OCI-LY7 (cell line): ENCODE measurements around the gene TFCP2L1. TPM values are rescaled to one million over a fixed set of nuclear protein-coding genes. Genes with fewer than 3 reads are reported as not detected.

Source experiments
- BruUV-seq: library from RNA; stranded (reverse); fragments of 400-500 nt; replicated peaks from 2 replicates; lab custom pipeline; 2021; lab: Mats Ljungman, UMichigan
- CTCF ChIA-PET: fragments of 300-600 bp; sonication (Branson Sonifier 250); formaldehyde crosslinking; loops from one replicate; lab custom pipeline; 2022; ENCODE audit warnings: antibody characterized with exemption; ENCODE audit not compliant: unreplicated experiment; lab: Charles Lee
- POLR2A ChIA-PET: fragments of 300-600 bp; sonication (Branson Sonifier 250); formaldehyde crosslinking; loops from one replicate; lab custom pipeline; 2022; ENCODE audit warnings: antibody characterized with exemption; lab: Charles Lee
- DNase-seq: peaks from one replicate; pipeline ENCODE4 v3.0.0-alpha.2; 2015; ENCODE audit warnings: low spot score
- H2AFZ ChIP-seq: fragments of 200-600 bp; sonication (generic), shearing (Covaris generic); 2 replicates; pipeline ENCODE4 v1.6.1; 2014; ENCODE audit warnings: mild to moderate bottlenecking, antibody characterized with exemption, low read length, moderate library complexity
- H3K27ac ChIP-seq: fragments of 200-600 bp; sonication (generic); 2 replicates; pipeline ENCODE4 v1.5.1; 2014; ENCODE audit warnings: mixed run types, low read depth, mild to moderate bottlenecking, moderate library complexity, low read length, inconsistent platforms; ENCODE audit not compliant: poor library complexity, severe bottlenecking
- H3K36me3 ChIP-seq: fragments of 200-600 bp; sonication (generic); 2 replicates; pipeline ENCODE4 v1.6.1; 2014; ENCODE audit warnings: mild to moderate bottlenecking, antibody characterized with exemption, low read length, moderate library complexity, mixed read lengths; ENCODE audit not compliant: insufficient read depth
- H3K4me1 ChIP-seq: fragments of 200-600 bp; sonication (generic); 2 replicates; pipeline ENCODE4 v1.5.1; 2014; ENCODE audit warnings: mild to moderate bottlenecking, low read length; ENCODE audit not compliant: insufficient read depth, poor library complexity, severe bottlenecking
- H3K4me2 ChIP-seq: fragments of 200-600 bp; sonication (generic); 2 replicates; pipeline ENCODE4 v1.6.1; 2014; ENCODE audit warnings: mild to moderate bottlenecking, low read length
- H3K4me3 ChIP-seq: fragments of 200-600 bp; sonication (generic); 2 replicates; pipeline ENCODE4 v1.5.1; 2014; ENCODE audit warnings: mild to moderate bottlenecking, low read depth, low read length; ENCODE audit not compliant: poor library complexity, severe bottlenecking
- H3K79me2 ChIP-seq: fragments of 200-600 bp; sonication (generic); 2 replicates; pipeline ENCODE4 v1.6.1; 2016; ENCODE audit warnings: low read depth, mild to moderate bottlenecking, low read length, moderate library complexity, mixed read lengths; ENCODE audit not compliant: insufficient read depth
- H3K9me2 ChIP-seq: fragments of 200-600 bp; sonication (generic); 2 replicates; pipeline ENCODE4 v1.6.1; 2016; ENCODE audit warnings: mild to moderate bottlenecking, low read length, mixed read lengths; ENCODE audit not compliant: insufficient read depth
- H3K9me3 ChIP-seq: fragments of 200-600 bp; sonication (generic); 2 replicates; pipeline ENCODE4 v1.6.1; 2014; ENCODE audit warnings: mild to moderate bottlenecking, mixed run types, low read length, mixed read lengths
- H4K20me1 ChIP-seq: fragments of 200-600 bp; sonication (generic); 2 replicates; pipeline ENCODE4 v1.6.1; 2014; ENCODE audit warnings: mild to moderate bottlenecking, antibody characterized with exemption, low read length, moderate library complexity, mixed read lengths; ENCODE audit not compliant: insufficient read depth
- CTCF ChIP-seq: fragments of 200-600 bp; sonication (generic); conservative IDR thresholded peaks from 2 replicates; pipeline ENCODE4 v1.5.1; 2014; ENCODE audit warnings: mild to moderate bottlenecking, antibody characterized with exemption, low read length, moderate library complexity, mixed read lengths
- EZH2phosphoT487 ChIP-seq: fragments of 200-600 bp; sonication (generic); IDR thresholded peaks from 2 replicates; pipeline ENCODE4 v1.6.1; 2018; ENCODE audit warnings: low read depth, borderline replicate concordance, mild to moderate bottlenecking, mixed run types, antibody characterized with exemption, low read length, moderate library complexity, mixed read lengths
- intact Hi-C: fragments of 100-400 bp; cut with micrococcal nuclease; formaldehyde crosslinking; loops from one replicate; pipeline ENCODE4 v1.10.0; 2022; ENCODE audit not compliant: unreplicated experiment
- total RNA-seq, 2 experiments: library from RNA; depleted of rRNA in 1 of 2; stranded (reverse); fragments of >200 nt in 1 of 2; shearing (Covaris generic) in 1 of 2; gene quantifications; 2 replicates each; pipeline ENCODE4 v1.2.3, GENCODE V29; 2014 to 2022

Gene TFCP2L1
- total RNA-seq, 2 experiments from 2014 or later: 0.06 to 1.4 TPM

GRCh38 chr2:121212661-121213325 is 72.2 kb downstream of the TFCP2L1 start:
- H3K4me3 ChIP-seq: no peak overlapping the region

DNA sequence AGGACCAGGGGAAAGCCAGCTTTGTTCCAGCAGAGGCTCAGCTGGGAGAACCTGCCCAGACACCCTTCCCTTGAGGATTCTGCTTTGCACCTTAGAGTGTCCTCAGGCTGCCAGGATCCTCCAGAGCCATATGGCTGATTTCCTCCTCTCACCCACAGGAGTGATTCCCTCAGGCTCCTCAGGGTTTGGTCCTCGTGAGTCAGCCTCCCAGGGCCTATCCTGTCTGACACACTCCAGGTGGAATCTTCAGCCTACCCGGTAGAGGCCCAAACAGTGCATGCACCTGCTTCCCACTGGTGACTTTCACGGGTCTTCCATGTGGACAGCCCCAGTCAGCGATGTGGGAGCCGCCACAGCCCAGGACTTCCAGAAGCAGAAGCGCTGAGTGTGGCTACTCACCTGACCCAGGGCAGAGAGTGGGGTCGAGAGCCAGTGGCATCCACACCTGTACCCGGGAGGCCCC is 73.3 kb downstream of the TFCP2L1 start:
- TF ChIP-seq EZH2phosphoT487: no peak
- no peak for TF ChIP-seq CTCF
- Histone ChIP-seq H3K4me2 (no peak overlapping the region), H3K9me3 (no peaks in the 10 kb centered on the region), H3K9me2 (no peaks in the 10 kb centered on the region), H3K27ac (no peak overlapping the region), H3K4me1 (no peaks in the 10 kb centered on the region), H3K4me3 (no peak overlapping the region), H3K79me2 (no peaks in the 10 kb centered on the region), H4K20me1 (no peaks in the 10 kb centered on the region), H3K36me3 (no peaks in the 10 kb centered on the region), H2AFZ (no peak overlapping the region)
- no TSS peak for BruUV-seq
- POLR2A ChIA-PET: no interaction called here
- DNase-seq: no peak
- CTCF ChIA-PET: no interaction called here
- intact Hi-C loops: no loop called here

More at GRCh38 chr2:121212661-121213325, 72.2 kb downstream of the TFCP2L1 start:
- Histone ChIP-seq H3K9me3 (no peaks in the 10 kb centered on the region), H3K36me3 (no peaks in the 10 kb centered on the region), H3K79me2 (no peaks in the 10 kb centered on the region), H3K4me1 (no peaks in the 10 kb centered on the region), H3K27ac (no peak overlapping the region), H2AFZ (no peak overlapping the region), H3K9me2 (no peaks in the 10 kb centered on the region), H3K4me2 (no peak overlapping the region), H4K20me1 (no peaks in the 10 kb centered on the region)
- CTCF ChIA-PET: no interaction called here
- no peak for TF ChIP-seq CTCF
- no peak for TF ChIP-seq EZH2phosphoT487
- no peak for DNase-seq
- POLR2A ChIA-PET: no interaction called here
- intact Hi-C loops: no loop called here
- no TSS peak for BruUV-seq

DNA sequence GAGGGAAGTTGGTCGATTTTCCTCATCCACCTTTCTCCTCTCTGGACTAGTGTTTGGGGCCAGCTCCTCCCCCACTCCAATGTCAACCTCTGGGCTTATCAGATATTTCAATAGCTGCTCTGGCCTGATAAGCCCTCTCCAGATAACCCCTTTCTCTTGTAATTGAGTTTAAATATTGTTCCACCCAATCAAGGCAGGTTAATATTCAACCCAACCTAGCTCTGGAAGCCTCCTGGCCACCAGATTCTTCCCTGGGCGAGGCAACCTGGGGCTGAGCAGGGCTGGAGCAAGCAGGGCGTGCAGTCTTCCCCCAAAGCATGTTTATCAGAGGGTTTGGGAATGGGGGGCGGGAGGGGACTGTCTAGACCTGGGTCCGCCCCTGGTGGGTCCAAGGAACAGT is 73.8 kb downstream of the TFCP2L1 start:
- Histone ChIP-seq H3K9me2 (no peaks in the 10 kb centered on the region), H3K9me3 (no peaks in the 10 kb centered on the region), H4K20me1 (no peaks in the 10 kb centered on the region), H3K36me3 (no peaks in the 10 kb centered on the region), H3K27ac (no peak overlapping the region), H3K4me2 (no peak overlapping the region), H3K79me2 (no peaks in the 10 kb centered on the region), H3K4me1 (no peaks in the 10 kb centered on the region), H2AFZ (no peak overlapping the region), H3K4me3 (no peak overlapping the region)
- no TSS peak for BruUV-seq
- DNase-seq: no peak
- ChIA-PET POLR2A (no interaction called here), CTCF (no interaction called here)
- intact Hi-C loops: no loop called here
- TF ChIP-seq CTCF: no peak
- no peak for TF ChIP-seq EZH2phosphoT487
